IPS-NIHi7 (cell line): Measurements from ENCODE around the gene ADAMTS20.

Experiments used
- DNase-seq: peaks from one replicate; pipeline ENCODE4 v3.0.0; 2012; ENCODE audit warnings: mixed read lengths; ENCODE audit errors: extremely low spot score

The ADAMTS20 gene

GRCh38 chr12:43310596-43310995, 241.4 kb downstream of the ADAMTS20 start:
- DNase-seq = no peak

- DNase-seq = no peak
Observed at GRCh38 chr12:43309959-43310358, 242.0 kb downstream of the ADAMTS20 start.

GRCh38 chr12:43308776-43309175, 243.2 kb downstream of the ADAMTS20 start:
- DNase-seq = no peak

GRCh38 chr12:43307126-43307525, 244.9 kb downstream of the ADAMTS20 start:
- DNase-seq = no peak

- no peak for DNase-seq
Observed at GRCh38 chr12:43306066-43306465, 245.9 kb downstream of the ADAMTS20 start.

- no peak for DNase-seq
Observed at GRCh38 chr12:43305065-43305464, 246.9 kb downstream of the ADAMTS20 start.
